ENCODE data around the gene CHRM2. TPM values are rescaled to one million over a fixed set of nuclear protein-coding genes. Genes with fewer than 3 reads are reported as not detected.

CHRM2 gene
- total RNA-seq, 4 donors from 2014 or later, result 0.13 to 0.32 (median 0.15) TPM; not detected in 1

GRCh38 chr7:136887317-136887716 lies 18.9 kb downstream of the CHRM2 start:
- intact Hi-C loops (cut with DNase I; ENCODE audit: low total_unique reads), result no loop called here

GRCh38 chr7:136890399-136890798 lies 21.9 kb downstream of the CHRM2 start:
- no peak for DNase-seq (ENCODE audit: low spot score in 2 of 2)
- 53 to 64% methylated on average over 3 of the region's 3 CpGs for WGBS, 2 donors
- intact Hi-C loops (cut with DNase I; ENCODE audit: low total_unique reads), result no loop called here
- TF ChIP-seq CTCF (IDR thresholded peaks at IDR 0.05) (no peak), POLR2A (IDR thresholded peaks at IDR 0.05) (no peak)
- H3K4me3 ChIP-seq (ENCODE audit: low read depth, poor library complexity, severe bottlenecking), result no peak overlapping the region

More at GRCh38 chr7:136887317-136887716, 18.9 kb downstream of the CHRM2 start:
- no peak for DNase-seq (ENCODE audit: low spot score in 2 of 2)
- H3K4me3 ChIP-seq (ENCODE audit: low read depth, poor library complexity, severe bottlenecking), result no peak overlapping the region
- 83 to 87% methylated on average over 1 of the region's 1 CpG for WGBS, 2 donors
- TF ChIP-seq POLR2A (IDR thresholded peaks at IDR 0.05) (no peak), CTCF (IDR thresholded peaks at IDR 0.05) (no peak)

GRCh38 chr7:136891850-136892249 lies 23.4 kb downstream of the CHRM2 start:
- 33 to 43% methylated on average over 1 of the region's 1 CpG for WGBS, 2 donors
- H3K4me3 ChIP-seq (ENCODE audit: low read depth, poor library complexity, severe bottlenecking), result no peak overlapping the region
- no peak for DNase-seq (ENCODE audit: low spot score in 2 of 2)
- intact Hi-C loops (cut with DNase I; ENCODE audit: low total_unique reads), result no loop called here
- TF ChIP-seq POLR2A (IDR thresholded peaks at IDR 0.05) (no peak), CTCF (IDR thresholded peaks at IDR 0.05) (no peak)

GRCh38 chr7:136894789-136895188 lies 26.3 kb downstream of the CHRM2 start:
- no peak for DNase-seq (ENCODE audit: low spot score in 2 of 2)
- 74 to 80% methylated on average over 2 of the region's 2 CpGs for WGBS, 2 donors
- intact Hi-C loops (cut with DNase I; ENCODE audit: low total_unique reads), result no loop called here
- no peak for TF ChIP-seq POLR2A (IDR thresholded peaks at IDR 0.05)
- TF ChIP-seq CTCF (IDR thresholded peaks at IDR 0.05), result no peak
- no peak overlapping the region for H3K4me3 ChIP-seq (ENCODE audit: low read depth, poor library complexity, severe bottlenecking)

GRCh38 chr7:136897676-136898075 lies 29.2 kb downstream of the CHRM2 start:
- no peak for TF ChIP-seq CTCF (IDR thresholded peaks at IDR 0.05)
- TF ChIP-seq POLR2A (IDR thresholded peaks at IDR 0.05), result no peak
- intact Hi-C loops (cut with DNase I; ENCODE audit: low total_unique reads), result no loop called here
- H3K4me3 ChIP-seq (ENCODE audit: low read depth, poor library complexity, severe bottlenecking), result no peak overlapping the region
- DNase-seq (ENCODE audit: low spot score in 2 of 2), result no peak
- WGBS, 2 donors, result 46 to 69% methylated on average over 2 of the region's 2 CpGs

GRCh38 chr7:136900005-136900404 lies 31.6 kb downstream of the CHRM2 start:
- no peak overlapping the region for H3K4me3 ChIP-seq (ENCODE audit: low read depth, poor library complexity, severe bottlenecking)
- no peak for TF ChIP-seq CTCF (IDR thresholded peaks at IDR 0.05)
- TF ChIP-seq POLR2A (IDR thresholded peaks at IDR 0.05), result no peak
- intact Hi-C loops (cut with DNase I; ENCODE audit: low total_unique reads), result no loop called here
- 61 to 76% methylated on average over 1 of the region's 1 CpG for WGBS, 2 donors
- no peak for DNase-seq (ENCODE audit: low spot score in 2 of 2)

Measured in lower leg skin (tissue), 4 donors.